Measurements from ENCODE around the gene LYZL1. TPM values are rescaled to one million over a fixed set of nuclear protein-coding genes. Genes with fewer than 3 reads are reported as not detected.
"Not testable (repeated sequence)": the region's sequence is repeated elsewhere in the genome, so short reads cannot be mapped to it uniquely, and the experiment has no call there.

The LYZL1 gene
- total RNA-seq, 4 donors from 2014 or later = not detected

GRCh38 chr10:29280488-29280840 is 8.4 kb upstream of the LYZL1 start:
- peaks cover 0 to 3% (median 0%) of the 10 kb centered on the region in 4 donors for H3K9me3 ChIP-seq
- DNase-seq (ENCODE audit: low spot score in 2 of 2) = no peak
- TF ChIP-seq EP300 (IDR thresholded peaks at IDR 0.05) (no peak), CTCF (IDR thresholded peaks at IDR 0.05) (no peak), POLR2A (IDR thresholded peaks at IDR 0.05) (no peak)

GRCh38 chr10:29285624-29286051 is 3.2 kb upstream of the LYZL1 start:
- WGBS, 2 donors = 73 to 76% methylated on average over 4 of the region's 4 CpGs
- no peak for TF ChIP-seq POLR2A (IDR thresholded peaks at IDR 0.05)
- TF ChIP-seq CTCF (IDR thresholded peaks at IDR 0.05) = no peak
- TF ChIP-seq EP300 (IDR thresholded peaks at IDR 0.05) = no peak

More at GRCh38 chr10:29280488-29280840, 8.4 kb upstream of the LYZL1 start:
- Histone ChIP-seq H3K27me3 (no peaks in the 10 kb centered on the region), H3K4me1 (no peaks in the 10 kb centered on the region), H3K27ac (no peak overlapping the region), H3K36me3 (no peaks in the 10 kb centered on the region), H3K4me3 (no peak overlapping the region)
- 70 to 81% methylated on average over 3 of the region's 3 CpGs for WGBS, 2 donors

GRCh38 chr10:29287635-29288034 is 1.2 kb upstream of the LYZL1 start:
- Histone ChIP-seq H3K4me1 (no peaks in the 10 kb centered on the region), H3K9me3 (peaks cover 0 to 3% (median 0%) of the 10 kb centered on the region in 4 donors), H3K36me3 (no peaks in the 10 kb centered on the region), H3K4me3 (no peak overlapping the region), H3K27ac (no peak overlapping the region), H3K27me3 (no peaks in the 10 kb centered on the region)
- WGBS, 2 donors = 76 to 81% methylated on average over 4 of the region's 4 CpGs
- no peak for TF ChIP-seq EP300 (IDR thresholded peaks at IDR 0.05)
- no peak for DNase-seq (ENCODE audit: low spot score in 2 of 2)

More at GRCh38 chr10:29285624-29286051, 3.2 kb upstream of the LYZL1 start:
- Histone ChIP-seq H3K36me3 (no peaks in the 10 kb centered on the region), H3K27ac (no peak overlapping the region), H3K27me3 (no peaks in the 10 kb centered on the region), H3K9me3 (peaks cover 0 to 3% (median 0%) of the 10 kb centered on the region in 4 donors), H3K4me1 (no peaks in the 10 kb centered on the region), H3K4me3 (no peak overlapping the region)
- no peak for DNase-seq (ENCODE audit: low spot score in 2 of 2)

DNA sequence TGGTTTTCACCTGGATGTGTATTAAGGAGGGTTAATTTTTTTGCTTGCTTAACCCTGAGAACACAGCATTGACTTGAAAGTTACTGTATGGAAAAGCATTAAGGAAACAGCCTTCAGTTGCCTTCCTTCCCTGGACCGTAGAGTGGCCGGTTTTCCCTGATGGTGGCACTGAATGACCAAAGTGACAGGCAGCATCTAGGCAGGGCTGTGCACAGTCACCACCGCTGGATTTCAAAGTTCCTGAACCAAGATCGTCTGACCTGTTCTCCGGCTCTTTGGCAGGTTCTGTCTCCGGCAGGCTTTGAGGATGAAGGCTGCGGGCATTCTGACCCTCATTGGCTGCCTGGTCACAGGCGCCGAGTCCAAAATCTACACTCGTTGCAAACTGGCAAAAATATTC is 2.7 kb downstream of the LYZL1 start:
- H3K4me1 ChIP-seq; H3K36me3 ChIP-seq; H3K4me3 ChIP-seq; H3K27me3 ChIP-seq; H3K27ac ChIP-seq; DNase-seq (ENCODE audit: low spot score in 2 of 2): not testable (repeated sequence)
- H3K9me3 ChIP-seq = peaks cover 0 to 13% (median 0%) of the 10 kb centered on the region in 4 donors
- WGBS, 2 donors = 63 to 79% methylated on average over 5 to 6 of the region's 10 CpGs

GRCh38 chr10:29292406-29292805 is 3.5 kb downstream of the LYZL1 start:
- WGBS, 2 donors = 88 to 90% methylated on average over 13 of the region's 13 CpGs
- not testable (repeated sequence) for H3K27ac ChIP-seq; DNase-seq (ENCODE audit: low spot score in 2 of 2); H3K4me3 ChIP-seq; H3K4me1 ChIP-seq; H3K27me3 ChIP-seq; H3K36me3 ChIP-seq
- peaks cover 0 to 21% (median 2%) of the 10 kb centered on the region in 4 donors for H3K9me3 ChIP-seq

- Histone ChIP-seq H3K4me1 (no peaks in the 10 kb centered on the region), H3K9me3 (peaks cover 0 to 47% (median 5%) of the 10 kb centered on the region in 4 donors), H3K36me3 (no peaks in the 10 kb centered on the region), H3K27me3 (no peaks in the 10 kb centered on the region), H3K4me3 (no peak overlapping the region), H3K27ac (no peak overlapping the region)
- DNase-seq (ENCODE audit: low spot score in 2 of 2) = no peak
- TF ChIP-seq POLR2A (IDR thresholded peaks at IDR 0.05) = no peak
- no peak for TF ChIP-seq EP300 (IDR thresholded peaks at IDR 0.05)
- TF ChIP-seq CTCF (IDR thresholded peaks at IDR 0.05) = no peak
- 74 to 75% methylated on average over 2 of the region's 2 CpGs for WGBS, 2 donors
Observed at GRCh38 chr10:29295813-29296212, 6.9 kb downstream of the LYZL1 start.

DNA sequence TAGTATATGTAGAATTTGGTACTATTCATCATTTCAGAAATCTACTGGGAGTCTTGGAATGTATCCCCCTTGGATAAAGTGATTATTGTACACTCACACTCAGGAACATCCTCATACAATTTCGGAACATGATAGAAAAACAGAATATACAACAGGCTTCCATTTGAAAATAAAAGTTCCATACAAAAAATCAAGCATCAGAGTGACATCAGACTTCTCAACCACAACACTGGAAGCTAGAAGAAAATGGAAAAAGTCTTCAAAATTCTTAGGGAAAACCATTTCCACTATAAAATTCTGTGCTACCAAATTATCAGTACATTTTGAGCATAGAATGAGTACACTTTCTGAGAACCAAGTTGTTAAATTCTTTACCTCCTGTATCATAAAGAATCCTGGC is 8.8 kb downstream of the LYZL1 start:
- Histone ChIP-seq H3K27me3 (no peaks in the 10 kb centered on the region), H3K4me3 (no peak overlapping the region), H3K9me3 (peaks cover 0 to 61% (median 8%) of the 10 kb centered on the region in 4 donors), H3K4me1 (no peaks in the 10 kb centered on the region), H3K36me3 (no peaks in the 10 kb centered on the region), H3K27ac (no peak overlapping the region)
- 56 to 64% methylated on average over 1 of the region's 1 CpG for WGBS, 2 donors
- TF ChIP-seq CTCF (IDR thresholded peaks at IDR 0.05) (no peak), EP300 (IDR thresholded peaks at IDR 0.05) (no peak), POLR2A (IDR thresholded peaks at IDR 0.05) (no peak)
- no peak for DNase-seq (ENCODE audit: low spot score in 2 of 2)
